Measurements from ENCODE around the gene UNC119. TPM values are rescaled to one million over a fixed set of nuclear protein-coding genes. Genes with fewer than 3 reads are reported as not detected.
A peak's percentile ranks its signal among the peaks of the same experiment; 100 is the strongest.

Gene UNC119
- total and polyA plus RNA-seq, 7 donors, result 1.9 to 7.8 (median 2.6) TPM

GRCh38 chr17:28551421-28552175 lies 826 bp downstream of the UNC119 start:
- peak in 3 of 4 donors; percentile 4 to 6 (median 4) for ATAC-seq
- intact Hi-C loops (cut with DNase I), result no loop called here
- WGBS, 3 donors, result 17 to 29% (median 21%) methylated on average over 10 of the region's 10 CpGs

GRCh38 chr17:28550858-28551257 lies 1.6 kb downstream of the UNC119 start:
- intact Hi-C loops (cut with DNase I), result no loop called here
- H3K36me3 ChIP-seq (ENCODE audit: insufficient read depth in 1 of 2, low read depth in 1 of 2), result peaks cover 0 to 37% of the 10 kb centered on the region in 2 donors
- ATAC-seq (no peak), DNase-seq (no peak)
- no peak overlapping the region for H3K4me3 ChIP-seq
- TF ChIP-seq CTCF (IDR thresholded peaks at IDR 0.05), result no peak
- no peaks in the 10 kb centered on the region for H3K9me3 ChIP-seq
- no peaks in the 10 kb centered on the region for H3K27me3 ChIP-seq (ENCODE audit: insufficient read depth in 3 of 3, low read length in 2 of 3)
- H3K27ac ChIP-seq, result no peak overlapping the region
- 75 to 100% (median 92%) methylated on average over 1 of the region's 1 CpG for whole genome bisulfite sequencing, 3 donors
- H3K4me1 ChIP-seq, result peaks cover 5% of the 10 kb centered on the region

More at GRCh38 chr17:28551421-28552175, 826 bp downstream of the UNC119 start:
- no peak overlapping the region for H3K27ac ChIP-seq
- peaks cover 5% of the 10 kb centered on the region for H3K4me1 ChIP-seq
- no peaks in the 10 kb centered on the region for H3K27me3 ChIP-seq (ENCODE audit: insufficient read depth in 3 of 3, low read length in 2 of 3)
- H3K4me3 ChIP-seq, result peak overlapping the region; percentile 91
- DNase-seq, result no peak
- no peaks in the 10 kb centered on the region for H3K9me3 ChIP-seq
- no peak for TF ChIP-seq CTCF (IDR thresholded peaks at IDR 0.05)
- peaks cover 0 to 44% of the 10 kb centered on the region in 2 donors for H3K36me3 ChIP-seq (ENCODE audit: insufficient read depth in 1 of 2, low read depth in 1 of 2)

- Histone ChIP-seq H3K27me3 (ENCODE audit: insufficient read depth in 3 of 3, low read length in 2 of 3) (no peaks in the 10 kb centered on the region), H3K4me1 (peaks cover 5% of the 10 kb centered on the region), H3K36me3 (ENCODE audit: insufficient read depth in 1 of 2, low read depth in 1 of 2) (peaks cover 0 to 23% of the 10 kb centered on the region in 2 donors), H3K9me3 (no peaks in the 10 kb centered on the region), H3K4me3 (no peak overlapping the region), H3K27ac (no peak overlapping the region)
- 77 to 84% (median 79%) methylated on average over 3 of the region's 3 CpGs for WGBS, 3 donors
- DNase-seq (no peak), ATAC-seq (no peak)
- TF ChIP-seq CTCF (IDR thresholded peaks at IDR 0.05), result no peak
- intact Hi-C loops (cut with DNase I), result no loop called here
Measured at GRCh38 chr17:28549236-28550132, 2.9 kb downstream of the UNC119 start.

GRCh38 chr17:28548417-28549130 lies 3.9 kb downstream of the UNC119 start:
- H3K27me3 ChIP-seq (ENCODE audit: insufficient read depth in 3 of 3, low read length in 2 of 3), result no peaks in the 10 kb centered on the region
- H3K4me3 ChIP-seq, result no peak overlapping the region
- 88 to 89% (median 89%) methylated on average over 6 of the region's 6 CpGs for WGBS, 3 donors
- no peak for DNase-seq
- no peaks in the 10 kb centered on the region for H3K9me3 ChIP-seq
- H3K4me1 ChIP-seq, result peaks cover 5% of the 10 kb centered on the region
- H3K27ac ChIP-seq, result no peak overlapping the region
- TF ChIP-seq CTCF (IDR thresholded peaks at IDR 0.05), result no peak
- H3K36me3 ChIP-seq (ENCODE audit: insufficient read depth in 1 of 2, low read depth in 1 of 2), result peaks cover 0 to 14% of the 10 kb centered on the region in 2 donors
- intact Hi-C loops (cut with DNase I), result no loop called here
- ATAC-seq, result no peak

Measured in psoas muscle (tissue), 8 donors.